ENCODE measurements around the gene CAPN10. TPM values are rescaled to one million over a fixed set of nuclear protein-coding genes. Genes with fewer than 3 reads are reported as not detected.

CAPN10 gene
- total RNA-seq, 1 experiment from 2014 or later: 27.8 TPM

DNA sequence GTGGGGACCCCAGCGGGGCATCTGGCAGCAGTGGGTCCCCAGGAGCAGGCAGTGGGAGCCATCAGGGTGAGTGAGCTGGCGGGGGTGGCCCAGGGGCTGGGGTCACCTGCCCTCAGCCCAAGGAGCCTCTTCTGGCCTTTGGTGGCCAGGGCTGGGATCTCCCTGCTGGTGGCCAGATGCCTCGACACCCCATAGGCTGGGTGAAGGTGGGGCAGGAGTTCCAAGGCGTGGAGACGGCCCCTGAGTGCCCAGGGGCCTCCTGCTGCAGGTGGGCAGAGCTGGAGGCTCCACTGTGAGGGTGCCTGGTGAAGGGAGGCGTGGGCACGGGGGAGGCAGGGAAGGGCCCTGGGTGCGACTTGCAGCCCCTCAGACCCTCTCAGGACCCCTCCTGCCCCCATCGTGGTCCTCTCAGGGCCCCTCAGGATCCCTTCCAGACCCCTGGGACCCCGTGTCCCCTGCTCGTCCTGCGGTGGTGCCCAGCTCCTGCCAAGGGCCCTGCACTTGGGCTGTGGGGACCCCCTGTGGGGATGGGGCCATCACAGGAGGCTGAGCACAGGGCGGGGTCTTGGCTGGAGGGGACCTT lies 33.7 kb downstream of the CAPN10 start:
- ChIA-PET POLR2A (no interaction called here), CTCF (no interaction called here)
- Mint-ChIP-seq H3K9me3 (ENCODE audit: unreplicated experiment) (no peaks in the 10 kb centered on the region), H3K27me3 (ENCODE audit: insufficient read depth, unreplicated experiment) (no peaks in the 10 kb centered on the region), H3K4me1 (ENCODE audit: low read depth, unreplicated experiment) (no peaks in the 10 kb centered on the region), H3K36me3 (ENCODE audit: insufficient read depth, unreplicated experiment) (peaks cover 14% of the 10 kb centered on the region), H3K27ac (ENCODE audit: unreplicated experiment) (no peak overlapping the region), H3K4me3 (ENCODE audit: unreplicated experiment) (no peak overlapping the region)
- no TSS peak for BruUV-seq (replicated peaks)
- no peak overlapping the region for H3K4me3 ChIP-seq (ENCODE audit: low read depth, low read length)
- TF ChIP-seq, protein P1, sequence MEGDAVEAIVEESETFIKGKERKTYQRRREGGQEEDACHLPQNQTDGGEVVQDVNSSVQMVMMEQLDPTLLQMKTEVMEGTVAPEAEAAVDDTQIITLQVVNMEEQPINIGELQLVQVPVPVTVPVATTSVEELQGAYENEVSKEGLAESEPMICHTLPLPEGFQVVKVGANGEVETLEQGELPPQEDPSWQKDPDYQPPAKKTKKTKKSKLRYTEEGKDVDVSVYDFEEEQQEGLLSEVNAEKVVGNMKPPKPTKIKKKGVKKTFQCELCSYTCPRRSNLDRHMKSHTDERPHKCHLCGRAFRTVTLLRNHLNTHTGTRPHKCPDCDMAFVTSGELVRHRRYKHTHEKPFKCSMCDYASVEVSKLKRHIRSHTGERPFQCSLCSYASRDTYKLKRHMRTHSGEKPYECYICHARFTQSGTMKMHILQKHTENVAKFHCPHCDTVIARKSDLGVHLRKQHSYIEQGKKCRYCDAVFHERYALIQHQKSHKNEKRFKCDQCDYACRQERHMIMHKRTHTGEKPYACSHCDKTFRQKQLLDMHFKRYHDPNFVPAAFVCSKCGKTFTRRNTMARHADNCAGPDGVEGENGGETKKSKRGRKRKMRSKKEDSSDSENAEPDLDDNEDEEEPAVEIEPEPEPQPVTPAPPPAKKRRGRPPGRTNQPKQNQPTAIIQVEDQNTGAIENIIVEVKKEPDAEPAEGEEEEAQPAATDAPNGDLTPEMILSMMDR (IDR thresholded peaks at IDR 0.05; ENCODE audit: insufficient read depth in 1 of 2, low read depth in 1 of 2, low read length in 1 of 2, severe bottlenecking in 1 of 2, unreplicated experiment in 1 of 2): no peak
- no peaks in the 10 kb centered on the region for H3K9me3 ChIP-seq
- H3K4me1 ChIP-seq: no peaks in the 10 kb centered on the region
- DNase-seq: peak in 1 of 2 experiments; percentile 16
- H3K27me3 ChIP-seq (replicated peaks; ENCODE audit: control insufficient read depth, insufficient read depth, low read length): no peaks in the 10 kb centered on the region
- H3K36me3 ChIP-seq (ENCODE audit: control insufficient read depth, insufficient read depth, low read length): peaks cover 2% of the 10 kb centered on the region; the same call in 1 of the 2 replicates
- intact Hi-C loops (cut with micrococcal nuclease; ENCODE audit: unreplicated experiment): no loop called here

- H3K27me3 Mint-ChIP-seq (ENCODE audit: insufficient read depth, unreplicated experiment): no peaks in the 10 kb centered on the region
- Histone ChIP-seq H3K9me3 (no peaks in the 10 kb centered on the region), H3K36me3 (ENCODE audit: control insufficient read depth, insufficient read depth, low read length) (peaks cover 2% of the 10 kb centered on the region; the same call in 1 of the 2 replicates), H3K4me3 (ENCODE audit: low read depth, low read length) (no peak overlapping the region), H3K4me1 (no peaks in the 10 kb centered on the region), H3K27me3 (replicated peaks; ENCODE audit: control insufficient read depth, insufficient read depth, low read length) (no peaks in the 10 kb centered on the region)
- POLR2A ChIA-PET: interaction anchor here (0.6 kb wide), 2 partner anchors 11 to 15 kb away, joined by 3 read pairs; no protein-coding TSS in a partner anchor
- no peaks in the 10 kb centered on the region for H3K9me3 Mint-ChIP-seq (ENCODE audit: unreplicated experiment)
- TF ChIP-seq, protein P1 (IDR thresholded peaks at IDR 0.05; ENCODE audit: insufficient read depth in 1 of 2, low read depth in 1 of 2, low read length in 1 of 2, severe bottlenecking in 1 of 2, unreplicated experiment in 1 of 2): no peak
- intact Hi-C loops (cut with micrococcal nuclease; ENCODE audit: unreplicated experiment): no loop called here
- H3K27ac Mint-ChIP-seq (ENCODE audit: unreplicated experiment): no peak overlapping the region
- H3K4me3 Mint-ChIP-seq (ENCODE audit: unreplicated experiment): no peak overlapping the region
- peaks cover 14% of the 10 kb centered on the region for H3K36me3 Mint-ChIP-seq (ENCODE audit: insufficient read depth, unreplicated experiment)
- H3K4me1 Mint-ChIP-seq (ENCODE audit: low read depth, unreplicated experiment): no peaks in the 10 kb centered on the region
- DNase-seq: no peak
- no TSS peak for BruUV-seq (replicated peaks)
- CTCF ChIA-PET: no interaction called here
Measured at GRCh38 chr2:240620859-240621258, 34.3 kb downstream of the CAPN10 start.

GRCh38 chr2:240622060-240622411 lies 35.5 kb downstream of the CAPN10 start:
- TF ChIP-seq, protein P1 (IDR thresholded peaks at IDR 0.05; ENCODE audit: insufficient read depth in 1 of 2, low read depth in 1 of 2, low read length in 1 of 2, severe bottlenecking in 1 of 2, unreplicated experiment in 1 of 2): no peak
- H3K4me3 ChIP-seq (ENCODE audit: low read depth, low read length): no peak overlapping the region
- H3K27me3 ChIP-seq (replicated peaks; ENCODE audit: control insufficient read depth, insufficient read depth, low read length): no peaks in the 10 kb centered on the region
- peaks cover 2% of the 10 kb centered on the region; the same call in 1 of the 2 replicates for H3K36me3 ChIP-seq (ENCODE audit: control insufficient read depth, insufficient read depth, low read length)
- DNase-seq: no peak
- BruUV-seq (replicated peaks): no TSS peak
- H3K27ac Mint-ChIP-seq (ENCODE audit: unreplicated experiment): no peak overlapping the region
- CTCF ChIA-PET: interaction anchor here (0.6 kb wide), 1 partner anchor 386 kb away, joined by 6 read pairs; no protein-coding TSS in a partner anchor
- POLR2A ChIA-PET: no interaction called here
- peaks cover 14% of the 10 kb centered on the region for H3K36me3 Mint-ChIP-seq (ENCODE audit: insufficient read depth, unreplicated experiment)
- H3K4me1 Mint-ChIP-seq (ENCODE audit: low read depth, unreplicated experiment): no peaks in the 10 kb centered on the region
- intact Hi-C loops (cut with micrococcal nuclease; ENCODE audit: unreplicated experiment): no loop called here
- H3K27me3 Mint-ChIP-seq (ENCODE audit: insufficient read depth, unreplicated experiment): no peaks in the 10 kb centered on the region
- H3K4me1 ChIP-seq: no peaks in the 10 kb centered on the region
- no peak overlapping the region for H3K4me3 Mint-ChIP-seq (ENCODE audit: unreplicated experiment)
- H3K9me3 Mint-ChIP-seq (ENCODE audit: unreplicated experiment): no peaks in the 10 kb centered on the region
- no peaks in the 10 kb centered on the region for H3K9me3 ChIP-seq
